DOHH2 (cell line): ENCODE results near the gene PKP4.

Source experiments
- H3F3A ChIP-seq: fragments of 200-600 bp; sonication (generic), shearing (Covaris generic); 2 replicates; pipeline ENCODE4 v1.6.0; 2016; ENCODE audit warnings: antibody characterized with exemption, mild to moderate bottlenecking; ENCODE audit not compliant: control insufficient read depth, insufficient read depth
- H3K27ac ChIP-seq: fragments of 200-600 bp; sonication (generic); 2 replicates; pipeline ENCODE4 v1.5.1; 2014; ENCODE audit warnings: low read depth, mild to moderate bottlenecking, low read length, moderate library complexity
- H3K27me3 ChIP-seq: fragments of 200-600 bp; sonication (generic); 2 replicates; pipeline ENCODE4 v1.6.1; 2014; ENCODE audit warnings: mild to moderate bottlenecking, low read length, mixed read lengths; ENCODE audit not compliant: control insufficient read depth
- H3K36me3 ChIP-seq: fragments of 200-600 bp; sonication (generic); 2 replicates; pipeline ENCODE4 v1.6.1; 2014; ENCODE audit warnings: mild to moderate bottlenecking, low read length, moderate library complexity, mixed read lengths; ENCODE audit not compliant: control insufficient read depth
- H3K4me1 ChIP-seq: fragments of 200-600 bp; sonication (generic); 2 replicates; pipeline ENCODE4 v1.6.1; 2014; ENCODE audit warnings: mild to moderate bottlenecking, low read length, mixed read lengths; ENCODE audit not compliant: control insufficient read depth
- H3K4me2 ChIP-seq: fragments of 200-600 bp; sonication (generic); 2 replicates; pipeline ENCODE4 v1.6.0; 2014; ENCODE audit warnings: mild to moderate bottlenecking, low read length, moderate library complexity
- H3K4me3 ChIP-seq: fragments of 200-600 bp; sonication (generic); 2 replicates; pipeline ENCODE4 v1.5.1; 2014; ENCODE audit warnings: mild to moderate bottlenecking, low read length, mixed read lengths
- H3K79me2 ChIP-seq: fragments of 200-600 bp; sonication (generic); 2 replicates; pipeline ENCODE4 v1.6.1; 2014; ENCODE audit warnings: mild to moderate bottlenecking, low read length, mixed read lengths; ENCODE audit not compliant: control insufficient read depth
- H3K9me2 ChIP-seq: fragments of 200-600 bp; sonication (generic); replicated peaks from 2 replicates; pipeline ENCODE4 v1.6.1; 2014; ENCODE audit warnings: mild to moderate bottlenecking, low read length, mixed read lengths; ENCODE audit not compliant: control insufficient read depth
- H3K9me3 ChIP-seq: fragments of 200-600 bp; sonication (generic); 2 replicates; pipeline ENCODE4 v1.6.1; 2014; ENCODE audit warnings: antibody characterized with exemption, low read length, mixed read lengths; ENCODE audit not compliant: control insufficient read depth, insufficient read depth
- H4K20me1 ChIP-seq: fragments of 200-600 bp; sonication (generic); 2 replicates; pipeline ENCODE4 v1.6.0; 2014; ENCODE audit warnings: low read depth, mild to moderate bottlenecking, antibody characterized with exemption, low read length, moderate library complexity; ENCODE audit not compliant: control insufficient read depth, insufficient read depth
- CTCF ChIP-seq: fragments of 200-600 bp; sonication (generic); IDR thresholded peaks from one replicate; pipeline ENCODE4 v1.5.1; 2014; ENCODE audit warnings: antibody characterized with exemption, mild to moderate bottlenecking, low read depth, low read length; ENCODE audit not compliant: poor library complexity, severe bottlenecking
- EZH2phosphoT487 ChIP-seq: fragments of 200-600 bp; sonication (generic); IDR thresholded peaks from 2 replicates; pipeline ENCODE4 v1.6.1; 2017; ENCODE audit warnings: borderline replicate concordance, mild to moderate bottlenecking, antibody characterized with exemption, low read length, moderate library complexity, mixed read lengths

The PKP4 gene

GRCh38 chr2:158507141-158507540, 50.4 kb downstream of the PKP4 start:
- Histone ChIP-seq H3K27me3 (no peaks in the 10 kb centered on the region), H3K36me3 (no peaks in the 10 kb centered on the region), H3K4me1 (no peaks in the 10 kb centered on the region), H3K27ac (no peak overlapping the region), H3K79me2 (peaks cover 62% of the 10 kb centered on the region), H3F3A (no peaks in the 10 kb centered on the region), H3K4me2 (no peak overlapping the region), H3K4me3 (no peak overlapping the region), H3K9me2 (no peaks in the 10 kb centered on the region), H4K20me1 (no peaks in the 10 kb centered on the region), H3K9me3 (no peaks in the 10 kb centered on the region)
- TF ChIP-seq EZH2phosphoT487 = no peak
- no peak for TF ChIP-seq CTCF

GRCh38 chr2:158507679-158508078, 50.9 kb downstream of the PKP4 start:
- Histone ChIP-seq H3K27me3 (no peaks in the 10 kb centered on the region), H4K20me1 (no peaks in the 10 kb centered on the region), H3K36me3 (no peaks in the 10 kb centered on the region), H3K79me2 (peaks cover 62% of the 10 kb centered on the region), H3K9me2 (no peaks in the 10 kb centered on the region), H3K27ac (no peak overlapping the region), H3F3A (no peaks in the 10 kb centered on the region), H3K4me3 (no peak overlapping the region), H3K9me3 (no peaks in the 10 kb centered on the region), H3K4me1 (no peaks in the 10 kb centered on the region), H3K4me2 (no peak overlapping the region)
- TF ChIP-seq CTCF (no peak), EZH2phosphoT487 (no peak)

GRCh38 chr2:158509928-158510797, 53.4 kb downstream of the PKP4 start:
- H3K27ac ChIP-seq = no peak overlapping the region
- H3K79me2 ChIP-seq = peaks cover 42% of the 10 kb centered on the region
- TF ChIP-seq CTCF = no peak
- TF ChIP-seq EZH2phosphoT487 = no peak
- H3K36me3 ChIP-seq = no peaks in the 10 kb centered on the region
- H3K9me2 ChIP-seq = no peaks in the 10 kb centered on the region
- H3K27me3 ChIP-seq = no peaks in the 10 kb centered on the region
- no peaks in the 10 kb centered on the region for H4K20me1 ChIP-seq
- no peak overlapping the region for H3K4me2 ChIP-seq
- no peaks in the 10 kb centered on the region for H3F3A ChIP-seq
- no peaks in the 10 kb centered on the region for H3K4me1 ChIP-seq
- no peaks in the 10 kb centered on the region for H3K9me3 ChIP-seq
- no peak overlapping the region for H3K4me3 ChIP-seq
